ENCODE results near the gene BRSK1. TPM values are rescaled to one million over a fixed set of nuclear protein-coding genes. Genes with fewer than 3 reads are reported as not detected.

Gene BRSK1
- total and polyA plus RNA-seq, 2 of the 8 experiments (the other 6 are each of a cell fraction or from before 2014, with no cell fraction given): 27.6 to 32.7 TPM

DNA sequence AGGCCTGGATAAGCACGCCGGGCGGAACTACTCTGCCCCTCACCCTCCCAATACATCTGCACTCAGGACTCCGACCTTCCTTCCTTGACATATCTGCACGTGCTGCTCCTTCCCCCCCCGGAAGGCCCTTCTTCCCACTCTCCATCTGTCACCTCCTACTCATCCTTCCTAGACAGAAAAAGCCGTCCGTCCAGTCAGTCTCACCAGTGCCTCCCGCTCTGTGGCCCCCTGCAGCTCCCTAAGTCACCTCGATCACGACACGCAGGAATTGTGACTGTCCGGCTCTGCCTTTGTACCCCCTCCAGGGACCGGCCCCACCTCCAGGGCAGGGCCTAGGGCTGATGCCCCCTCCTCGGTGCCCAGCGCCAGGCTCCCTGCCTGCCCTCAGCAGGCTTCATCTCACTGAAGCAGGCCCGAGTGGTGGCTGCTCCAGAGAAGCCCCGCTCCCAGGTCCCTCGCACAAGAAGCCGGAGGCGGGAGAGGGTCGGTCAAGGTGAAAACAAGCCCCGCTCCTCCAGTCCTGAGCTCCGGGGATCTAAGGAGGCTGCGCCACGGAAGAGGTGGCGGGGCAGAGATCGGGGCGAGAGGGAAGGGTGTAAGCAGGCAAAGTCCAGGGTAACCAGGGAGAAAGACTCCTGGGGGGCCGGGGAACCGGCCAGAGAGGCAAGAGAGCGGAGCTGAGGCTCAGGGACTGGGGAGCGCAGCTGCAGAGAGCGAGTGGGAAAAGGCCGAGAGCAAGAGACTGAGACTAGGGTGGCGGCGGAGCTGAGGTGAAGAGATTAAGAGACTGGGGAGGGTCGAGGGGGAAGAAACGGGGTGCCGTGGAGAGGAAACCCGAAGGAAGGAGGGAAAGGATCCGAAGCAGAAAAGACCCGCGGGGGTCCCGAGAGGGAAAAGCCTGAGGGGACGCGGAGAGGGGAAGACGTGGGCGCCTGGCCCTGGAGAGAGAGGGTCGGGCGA is 26.1 kb upstream of the BRSK1 start (continued):
- no peak for TF ChIP-seq HDAC6 (IDR thresholded peaks at IDR 0.05; ENCODE audit: low read depth, low read length)
- no peak for TF ChIP-seq GTF2F1 (IDR thresholded peaks at IDR 0.05; ENCODE audit: borderline replicate concordance, low read depth, low read length)
- TF ChIP-seq JUN (IDR thresholded peaks at IDR 0.05; ENCODE audit: low read depth, low read length): no peak
- no peak for TF ChIP-seq EGR1 (IDR thresholded peaks at IDR 0.05; ENCODE audit: borderline replicate concordance, low read depth, low read length)
- TF ChIP-seq SIRT6 (IDR thresholded peaks at IDR 0.05; ENCODE audit: low read length): no peak
- TF ChIP-seq MAX (IDR thresholded peaks at IDR 0.05): peak; percentile 40; the same call in 1 of the 2 replicates
- TF ChIP-seq EP300 (IDR thresholded peaks at IDR 0.05; ENCODE audit: borderline replicate concordance in 1 of 2, low read depth in 2 of 2, low read length in 2 of 2): no peak
- TF ChIP-seq, protein P1, sequence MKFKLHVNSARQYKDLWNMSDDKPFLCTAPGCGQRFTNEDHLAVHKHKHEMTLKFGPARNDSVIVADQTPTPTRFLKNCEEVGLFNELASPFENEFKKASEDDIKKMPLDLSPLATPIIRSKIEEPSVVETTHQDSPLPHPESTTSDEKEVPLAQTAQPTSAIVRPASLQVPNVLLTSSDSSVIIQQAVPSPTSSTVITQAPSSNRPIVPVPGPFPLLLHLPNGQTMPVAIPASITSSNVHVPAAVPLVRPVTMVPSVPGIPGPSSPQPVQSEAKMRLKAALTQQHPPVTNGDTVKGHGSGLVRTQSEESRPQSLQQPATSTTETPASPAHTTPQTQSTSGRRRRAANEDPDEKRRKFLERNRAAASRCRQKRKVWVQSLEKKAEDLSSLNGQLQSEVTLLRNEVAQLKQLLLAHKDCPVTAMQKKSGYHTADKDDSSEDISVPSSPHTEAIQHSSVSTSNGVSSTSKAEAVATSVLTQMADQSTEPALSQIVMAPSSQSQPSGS (IDR thresholded peaks at IDR 0.05; ENCODE audit: low read length): no peak
- TF ChIP-seq HDAC2 (IDR thresholded peaks at IDR 0.05; ENCODE audit: borderline replicate concordance in 1 of 2, low read depth in 2 of 2, low read length in 2 of 2): no peak
- TF ChIP-seq SUZ12 (IDR thresholded peaks at IDR 0.05; ENCODE audit: low read length): no peak
- no peak for TF ChIP-seq POU5F1 (IDR thresholded peaks at IDR 0.05; ENCODE audit: low read depth, low read length)
- no peak for TF ChIP-seq CTBP2 (IDR thresholded peaks at IDR 0.05; ENCODE audit: borderline replicate concordance, insufficient read depth, insufficient read length, low read length)
- no peak for TF ChIP-seq CBX8 (IDR thresholded peaks at IDR 0.05; ENCODE audit: borderline replicate concordance, low read depth, low read length)
- no peak for TF ChIP-seq CEBPB (IDR thresholded peaks at IDR 0.05; ENCODE audit: low read depth, low read length)
- TF ChIP-seq, protein P2, sequence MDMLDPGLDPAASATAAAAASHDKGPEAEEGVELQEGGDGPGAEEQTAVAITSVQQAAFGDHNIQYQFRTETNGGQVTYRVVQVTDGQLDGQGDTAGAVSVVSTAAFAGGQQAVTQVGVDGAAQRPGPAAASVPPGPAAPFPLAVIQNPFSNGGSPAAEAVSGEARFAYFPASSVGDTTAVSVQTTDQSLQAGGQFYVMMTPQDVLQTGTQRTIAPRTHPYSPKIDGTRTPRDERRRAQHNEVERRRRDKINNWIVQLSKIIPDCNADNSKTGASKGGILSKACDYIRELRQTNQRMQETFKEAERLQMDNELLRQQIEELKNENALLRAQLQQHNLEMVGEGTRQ (IDR thresholded peaks at IDR 0.05; ENCODE audit: low read length): 0 out of 2 replicates have a peak, but pooled peaks have one; percentile 18
- no peak for TF ChIP-seq NRF1 (IDR thresholded peaks at IDR 0.05; ENCODE audit: low read depth, low read length)
- peak; percentile 23 for TF ChIP-seq KDM4A (IDR thresholded peaks at IDR 0.05; ENCODE audit: low read depth, low read length, severe bottlenecking)
- TF ChIP-seq RXRA (IDR thresholded peaks at IDR 0.05; ENCODE audit: insufficient read depth, low read depth, low read length): no peak
- no peak for TF ChIP-seq POLR2A (IDR thresholded peaks at IDR 0.05; ENCODE audit: control extremely low read depth in 1 of 2, low read depth in 2 of 2, low read length in 2 of 2)
- TF ChIP-seq KDM1A (IDR thresholded peaks at IDR 0.05; ENCODE audit: borderline replicate concordance, low read length): no peak
